Hepatocyte (in vitro differentiated cells): ENCODE data around the gene SERF2.

ENCODE experiments used
- EZH2 ChIP-seq: fragments of 200-600 bp; sonication (generic); IDR thresholded peaks from 2 replicates; pipeline ENCODE4 v1.6.1; 2016; ENCODE audit warnings: antibody characterized with exemption, mild to moderate bottlenecking, borderline replicate concordance
- TF ChIP-seq, protein P1 (sequence below): fragments of 200-600 bp; sonication (generic); IDR thresholded peaks from 2 replicates; pipeline ENCODE4 v1.5.1; 2016; ENCODE audit warnings: antibody characterized with exemption, mild to moderate bottlenecking; ENCODE audit not compliant: poor library complexity

DNA sequence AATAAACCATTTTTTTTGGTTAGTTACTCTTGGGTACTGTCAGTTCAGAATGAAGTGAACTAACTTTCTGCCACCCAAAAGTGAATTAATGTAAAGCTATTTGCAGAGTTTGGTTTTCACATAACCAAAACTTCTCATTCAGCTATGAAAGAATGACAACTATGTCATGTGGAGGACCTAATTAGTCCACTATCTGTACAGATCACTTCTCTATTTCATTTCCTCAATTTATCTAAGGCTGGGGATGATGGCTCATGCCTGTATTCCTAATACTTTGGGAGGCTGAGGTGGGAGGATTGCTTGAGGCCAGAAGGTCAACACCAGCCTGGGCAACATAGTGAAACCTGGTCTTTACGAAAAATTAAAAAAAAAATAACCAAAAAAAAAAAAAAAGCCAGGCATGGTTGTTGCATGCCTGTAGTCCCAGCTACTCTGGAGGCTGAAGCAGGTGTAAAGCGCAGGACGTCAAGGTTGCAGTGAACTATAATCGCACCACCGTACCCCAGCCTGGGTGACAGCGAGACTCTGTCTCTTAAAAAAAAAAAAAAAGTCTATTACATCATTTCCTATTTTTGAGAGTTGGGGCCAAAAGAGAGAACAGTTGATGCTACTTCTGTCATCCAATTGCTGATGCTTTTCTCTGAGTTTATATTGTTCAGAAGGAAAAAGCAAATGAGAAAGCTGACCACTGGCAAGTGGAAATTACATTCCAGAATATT lies 17.0 kb downstream of the SERF2 start:
- TF ChIP-seq, protein P1, sequence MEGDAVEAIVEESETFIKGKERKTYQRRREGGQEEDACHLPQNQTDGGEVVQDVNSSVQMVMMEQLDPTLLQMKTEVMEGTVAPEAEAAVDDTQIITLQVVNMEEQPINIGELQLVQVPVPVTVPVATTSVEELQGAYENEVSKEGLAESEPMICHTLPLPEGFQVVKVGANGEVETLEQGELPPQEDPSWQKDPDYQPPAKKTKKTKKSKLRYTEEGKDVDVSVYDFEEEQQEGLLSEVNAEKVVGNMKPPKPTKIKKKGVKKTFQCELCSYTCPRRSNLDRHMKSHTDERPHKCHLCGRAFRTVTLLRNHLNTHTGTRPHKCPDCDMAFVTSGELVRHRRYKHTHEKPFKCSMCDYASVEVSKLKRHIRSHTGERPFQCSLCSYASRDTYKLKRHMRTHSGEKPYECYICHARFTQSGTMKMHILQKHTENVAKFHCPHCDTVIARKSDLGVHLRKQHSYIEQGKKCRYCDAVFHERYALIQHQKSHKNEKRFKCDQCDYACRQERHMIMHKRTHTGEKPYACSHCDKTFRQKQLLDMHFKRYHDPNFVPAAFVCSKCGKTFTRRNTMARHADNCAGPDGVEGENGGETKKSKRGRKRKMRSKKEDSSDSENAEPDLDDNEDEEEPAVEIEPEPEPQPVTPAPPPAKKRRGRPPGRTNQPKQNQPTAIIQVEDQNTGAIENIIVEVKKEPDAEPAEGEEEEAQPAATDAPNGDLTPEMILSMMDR = no peak
- TF ChIP-seq EZH2 = no peak
